CD14-positive monocyte (primary cell): ENCODE results near the gene OXNAD1. TPM values are rescaled to one million over a fixed set of nuclear protein-coding genes. Genes with fewer than 3 reads are reported as not detected.

ENCODE experiments used
- DNase-seq, 3 donors: peaks; one replicate each; pipeline ENCODE4 v3.0.0-alpha.2; 2011 to 2022
- H2AFZ ChIP-seq: 2 replicates; pipeline ENCODE4 v1.6.0; 2012; ENCODE audit warnings: mild to moderate bottlenecking, low read depth, low read length, inconsistent platforms; ENCODE audit not compliant: insufficient read depth, poor library complexity, severe bottlenecking
- H3K27ac ChIP-seq, 2 donors: 1 replicate in 1 of 2; 2 replicates in 1 of 2; pipeline ENCODE4 v1.5.1; 2012 to 2013; ENCODE audit warnings: low read length in 2 of 2, control low read depth in 1 of 2, inconsistent platforms in 1 of 2, low read depth in 1 of 2, mild to moderate bottlenecking in 1 of 2
- H3K27me3 ChIP-seq, 2 donors: one replicate each; pipeline versions ENCODE4 v1.6.0 to v1.6.1; 2011 to 2013; ENCODE audit warnings: low read length in 2 of 2; ENCODE audit not compliant: control insufficient read depth in 2 of 2, insufficient read depth in 2 of 2
- H3K36me3 ChIP-seq, 2 donors: replicated peaks in 1 of 2; 1 replicate in 1 of 2; 2 replicates in 1 of 2; pipeline versions ENCODE4 v1.5.1 to v1.6.1; 2012 to 2013; ENCODE audit warnings: low read length in 2 of 2, control low read depth in 1 of 2, inconsistent platforms in 1 of 2, mild to moderate bottlenecking in 1 of 2; ENCODE audit not compliant: insufficient read depth in 2 of 2, control insufficient read depth in 1 of 2
- H3K4me1 ChIP-seq, 2 donors: 1 replicate in 1 of 2; 2 replicates in 1 of 2; pipeline versions ENCODE4 v1.5.1 to v1.6.1; 2012 to 2013; ENCODE audit warnings: low read length in 2 of 2, control low read depth in 1 of 2, inconsistent platforms in 1 of 2, mild to moderate bottlenecking in 1 of 2, moderate library complexity in 1 of 2; ENCODE audit not compliant: insufficient read depth in 2 of 2, control insufficient read depth in 1 of 2
- H3K4me2 ChIP-seq: replicated peaks from 2 replicates; pipeline ENCODE3; 2012; ENCODE audit warnings: low read length, moderate library complexity, mild to moderate bottlenecking; ENCODE audit not compliant: poor library complexity, severe bottlenecking; ENCODE audit errors: extremely low read depth
- H3K4me3 ChIP-seq, 3 experiments: fragments of 200-600 bp in 1 of 3; sonication (generic) in 1 of 3; replicated peaks in 1 of 3; 1 replicate in 2 of 3; 2 replicates in 1 of 3; pipeline ENCODE4 v1.5.1; 2011 to 2013; ENCODE audit warnings: low read length in 3 of 3, mild to moderate bottlenecking in 3 of 3, control low read depth in 2 of 3, low read depth in 2 of 3, inconsistent platforms in 1 of 3, moderate library complexity in 1 of 3
- H3K79me2 ChIP-seq: 2 replicates; pipeline ENCODE4 v1.6.0; 2012; ENCODE audit warnings: mild to moderate bottlenecking, control low read depth, inconsistent platforms, low read length, moderate library complexity; ENCODE audit not compliant: insufficient read depth
- H3K9ac ChIP-seq: 2 replicates; pipeline ENCODE4 v1.6.0; 2017; ENCODE audit warnings: low read length, mild to moderate bottlenecking; ENCODE audit not compliant: insufficient read depth, poor library complexity, severe bottlenecking
- H3K9me3 ChIP-seq, 2 donors: replicated peaks in 1 of 2; 1 replicate in 1 of 2; 2 replicates in 1 of 2; pipeline versions ENCODE4 v1.5.1 to v1.6.1; 2012 to 2013; ENCODE audit warnings: low read length in 2 of 2, control low read depth in 1 of 2; ENCODE audit not compliant: control insufficient read depth in 1 of 2, insufficient read depth in 1 of 2
- H4K20me1 ChIP-seq: 2 replicates; pipeline ENCODE4 v1.6.0; 2012; ENCODE audit warnings: mild to moderate bottlenecking, low read length, control low read depth, moderate library complexity; ENCODE audit not compliant: insufficient read depth
- H3K27ac Mint-ChIP-seq, 7 donors: one replicate each; pipeline ENCODE4 v1.8.0; 2020; ENCODE audit warnings: mild to moderate bottlenecking in 7 of 7, mixed read lengths in 7 of 7, moderate library complexity in 6 of 7, inconsistent platforms in 2 of 7
- H3K27me3 Mint-ChIP-seq, 3 donors: one replicate each; pipeline ENCODE4 v1.8.0; 2021 to 2022; ENCODE audit warnings: low read depth in 3 of 3, mild to moderate bottlenecking in 3 of 3, mixed read lengths in 3 of 3, moderate library complexity in 3 of 3, inconsistent platforms in 1 of 3
- H3K36me3 Mint-ChIP-seq, 2 donors: one replicate each; pipeline ENCODE4 v1.8.0; 2020; ENCODE audit warnings: mixed read lengths in 2 of 2, inconsistent platforms in 1 of 2, mild to moderate bottlenecking in 1 of 2
- H3K4me1 Mint-ChIP-seq: one replicate; pipeline ENCODE4 v1.8.0; 2020; ENCODE audit warnings: mild to moderate bottlenecking, mixed read lengths
- H3K4me3 Mint-ChIP-seq, 2 donors: one replicate each; pipeline ENCODE4 v1.8.0; 2020; ENCODE audit warnings: mild to moderate bottlenecking in 2 of 2, mixed read lengths in 2 of 2, moderate library complexity in 1 of 2
- H3K9me3 Mint-ChIP-seq, 7 donors: one replicate each; pipeline ENCODE4 v1.8.0; 2020 to 2022; ENCODE audit warnings: mixed read lengths in 7 of 7, mild to moderate bottlenecking in 6 of 7, moderate library complexity in 6 of 7, inconsistent platforms in 2 of 7
- WGBS: methylation state at CpG from one replicate; pipeline ENCODE4 v1.1.5; 2013; ENCODE audit warnings: missing lambda C conversion rate; ENCODE audit not compliant: insufficient coverage; 5-methylcytosine and 5-hydroxymethylcytosine counted together
- intact Hi-C, 2 donors: fragments of 100-400 bp; cut with micrococcal nuclease; formaldehyde crosslinking; loops; one replicate each; pipeline versions ENCODE4 v1.15.0 to v1.15.1; 2023
- polyA plus RNA-seq, 3 donors: library from polyadenylated mRNA; depleted of rRNA in 1 of 3; unstranded in 2 of 3; stranded (reverse) in 1 of 3; fragments of 300-500 nt in 2 of 3; fragments of >200 nt in 1 of 3; fragmentation: Illumina TruSeq in 2 of 3; gene quantifications; 1 replicate in 2 of 3; 2 replicates in 1 of 3; pipeline ENCODE4 v1.2.3, GENCODE V29; 2012 to 2021
- TF ChIP-seq, protein P1 (sequence below): fragments of 200-600 bp; IDR thresholded peaks from one replicate; pipeline ENCODE4 v1.8.0; 2022; ENCODE audit warnings: antibody characterized with exemption, mild to moderate bottlenecking

Gene OXNAD1
- polyA plus RNA-seq, 3 donors: 3.7 to 5.1 (median 4.4) TPM

GRCh38 chr3:16234281-16234680, 30.7 kb upstream of the OXNAD1 start:
- no peak overlapping the region for H3K4me3 ChIP-seq
- no peak overlapping the region for H2AFZ ChIP-seq
- H3K4me1 ChIP-seq: peaks cover 0 to 12% of the 10 kb centered on the region in 2 donors
- Mint-ChIP-seq H3K27me3 (no peaks in the 10 kb centered on the region), H3K4me1 (peaks cover 11% of the 10 kb centered on the region), H3K36me3 (no peaks in the 10 kb centered on the region), H3K4me3 (no peak overlapping the region), H3K9me3 (peaks cover 0 to 3% (median 0%) of the 10 kb centered on the region in 7 donors), H3K27ac (no peak overlapping the region)
- H3K4me2 ChIP-seq: no peak overlapping the region
- no peaks in the 10 kb centered on the region for H3K79me2 ChIP-seq
- H3K9me3 ChIP-seq: no peaks in the 10 kb centered on the region
- no peaks in the 10 kb centered on the region for H3K36me3 ChIP-seq
- intact Hi-C loops: no loop called here
- no peak overlapping the region for H3K9ac ChIP-seq
- no peaks in the 10 kb centered on the region for H3K27me3 ChIP-seq
- H4K20me1 ChIP-seq: no peaks in the 10 kb centered on the region
- no peak overlapping the region for H3K27ac ChIP-seq
- TF ChIP-seq, protein P1, sequence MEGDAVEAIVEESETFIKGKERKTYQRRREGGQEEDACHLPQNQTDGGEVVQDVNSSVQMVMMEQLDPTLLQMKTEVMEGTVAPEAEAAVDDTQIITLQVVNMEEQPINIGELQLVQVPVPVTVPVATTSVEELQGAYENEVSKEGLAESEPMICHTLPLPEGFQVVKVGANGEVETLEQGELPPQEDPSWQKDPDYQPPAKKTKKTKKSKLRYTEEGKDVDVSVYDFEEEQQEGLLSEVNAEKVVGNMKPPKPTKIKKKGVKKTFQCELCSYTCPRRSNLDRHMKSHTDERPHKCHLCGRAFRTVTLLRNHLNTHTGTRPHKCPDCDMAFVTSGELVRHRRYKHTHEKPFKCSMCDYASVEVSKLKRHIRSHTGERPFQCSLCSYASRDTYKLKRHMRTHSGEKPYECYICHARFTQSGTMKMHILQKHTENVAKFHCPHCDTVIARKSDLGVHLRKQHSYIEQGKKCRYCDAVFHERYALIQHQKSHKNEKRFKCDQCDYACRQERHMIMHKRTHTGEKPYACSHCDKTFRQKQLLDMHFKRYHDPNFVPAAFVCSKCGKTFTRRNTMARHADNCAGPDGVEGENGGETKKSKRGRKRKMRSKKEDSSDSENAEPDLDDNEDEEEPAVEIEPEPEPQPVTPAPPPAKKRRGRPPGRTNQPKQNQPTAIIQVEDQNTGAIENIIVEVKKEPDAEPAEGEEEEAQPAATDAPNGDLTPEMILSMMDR: no peak
- no CpG with 5 or more reads among the region's 2 CpGs for WGBS
- no peak for DNase-seq

DNA sequence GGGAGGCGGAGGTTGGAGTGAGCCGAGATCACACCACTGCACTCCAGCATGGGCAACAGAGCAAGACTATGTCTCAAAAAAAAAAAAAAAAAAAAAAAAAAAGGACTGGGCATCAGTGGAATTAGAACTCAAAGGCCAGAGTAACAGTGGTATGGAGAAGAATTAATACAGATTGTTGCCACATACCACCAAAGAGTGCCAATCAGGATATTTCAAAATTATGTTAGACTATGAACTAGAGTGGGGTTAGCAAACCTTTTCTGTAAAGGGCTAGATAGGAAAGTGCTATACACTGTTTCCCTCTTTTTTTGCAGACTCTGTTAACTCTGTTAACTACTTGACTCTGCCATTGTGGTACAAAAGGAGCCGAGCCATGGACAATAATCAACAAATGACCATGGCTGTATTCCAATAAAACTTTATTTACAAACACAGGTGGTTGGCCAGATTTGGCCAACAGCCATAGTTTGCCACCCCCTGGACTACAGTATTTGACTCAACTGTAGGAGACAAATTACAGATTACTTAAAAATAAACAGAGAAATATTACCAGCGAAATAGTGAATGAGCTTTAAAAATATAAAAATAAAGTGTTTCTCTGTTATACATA, 28.9 kb upstream of the OXNAD1 start:
- intact Hi-C loops: no loop called here
- H3K9me3 ChIP-seq: no peaks in the 10 kb centered on the region
- H4K20me1 ChIP-seq: no peaks in the 10 kb centered on the region
- peaks cover 9 to 29% of the 10 kb centered on the region in 2 donors for H3K4me1 ChIP-seq
- no peak overlapping the region for H3K27ac Mint-ChIP-seq
- no peak overlapping the region for H3K4me3 ChIP-seq
- H3K79me2 ChIP-seq: no peaks in the 10 kb centered on the region
- no peak overlapping the region for H3K27ac ChIP-seq
- no peak overlapping the region for H3K4me2 ChIP-seq
- TF ChIP-seq, protein P1: no peak
- H3K9me3 Mint-ChIP-seq: peaks cover 0 to 3% (median 0%) of the 10 kb centered on the region in 7 donors
- H3K27me3 Mint-ChIP-seq: no peaks in the 10 kb centered on the region
- no peaks in the 10 kb centered on the region for H3K36me3 Mint-ChIP-seq
- no peaks in the 10 kb centered on the region for H3K27me3 ChIP-seq
- no peak overlapping the region for H2AFZ ChIP-seq
- peaks cover 27% of the 10 kb centered on the region for H3K4me1 Mint-ChIP-seq
- H3K9ac ChIP-seq: no peak overlapping the region
- no peak for DNase-seq
- no peaks in the 10 kb centered on the region for H3K36me3 ChIP-seq
- WGBS: 83% methylated on average over 1 of the region's 4 CpGs
- H3K4me3 Mint-ChIP-seq: no peak overlapping the region
